Stimulated activated CD4-positive, alpha-beta T cell treated with anti-CD3 and anti-CD28 coated beads, Interleukin-2, amount 100 ng/mL, for 48 hours (primary cell): ENCODE results near the gene LHFPL3.
"Not testable (repeated sequence)": the region's sequence is repeated elsewhere in the genome, so short reads cannot be mapped to it uniquely, and the experiment has no call there.

Source experiments
- DNase-seq, 2 donors: peaks; one replicate each; pipeline ENCODE4 v3.0.0-alpha.2; 2020

Gene LHFPL3

GRCh38 chr7:104906032-104906431 is 577.6 kb downstream of the LHFPL3 start:
- DNase-seq, result no peak

DNA sequence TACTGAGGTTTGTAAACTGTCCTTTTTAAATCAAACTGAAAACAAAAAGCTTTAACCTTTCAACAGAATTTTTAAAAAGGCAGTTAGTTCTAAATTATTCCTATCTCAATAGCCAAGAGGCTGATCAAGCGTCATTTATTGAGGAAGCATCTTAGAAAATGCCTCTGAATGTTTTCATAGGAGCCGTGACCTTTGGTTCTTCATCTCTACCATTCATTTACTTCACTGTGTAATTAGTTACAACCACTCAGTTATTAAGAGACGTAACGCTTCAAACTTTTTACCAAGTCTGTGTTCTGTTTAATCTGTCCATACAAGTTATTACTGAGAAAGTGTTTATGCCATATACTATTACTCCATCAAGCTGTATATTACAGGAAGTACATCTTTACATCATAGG is 578.2 kb downstream of the LHFPL3 start:
- DNase-seq, result no peak

GRCh38 chr7:104908636-104909035 is 580.2 kb downstream of the LHFPL3 start:
- no peak for DNase-seq

DNA sequence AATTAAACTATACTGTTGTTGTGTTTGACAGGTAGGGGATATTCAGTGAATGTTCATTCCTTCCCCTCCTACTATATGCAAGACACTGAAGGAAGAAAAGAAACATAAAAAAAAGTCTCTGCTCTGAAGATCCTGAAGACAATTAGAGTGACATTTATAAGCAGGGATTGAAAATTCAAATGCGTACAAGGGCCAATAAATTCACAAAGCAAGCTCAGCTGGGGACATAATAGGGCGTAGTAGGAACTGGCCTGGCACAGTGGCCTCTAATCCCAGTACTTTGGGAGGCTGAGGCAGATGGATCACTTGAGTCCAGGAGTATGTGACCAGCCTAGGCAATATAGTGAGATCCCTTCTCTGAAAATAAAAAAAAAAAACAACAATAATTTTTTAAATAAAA is 580.7 kb downstream of the LHFPL3 start:
- DNase-seq, result no peak

DNA sequence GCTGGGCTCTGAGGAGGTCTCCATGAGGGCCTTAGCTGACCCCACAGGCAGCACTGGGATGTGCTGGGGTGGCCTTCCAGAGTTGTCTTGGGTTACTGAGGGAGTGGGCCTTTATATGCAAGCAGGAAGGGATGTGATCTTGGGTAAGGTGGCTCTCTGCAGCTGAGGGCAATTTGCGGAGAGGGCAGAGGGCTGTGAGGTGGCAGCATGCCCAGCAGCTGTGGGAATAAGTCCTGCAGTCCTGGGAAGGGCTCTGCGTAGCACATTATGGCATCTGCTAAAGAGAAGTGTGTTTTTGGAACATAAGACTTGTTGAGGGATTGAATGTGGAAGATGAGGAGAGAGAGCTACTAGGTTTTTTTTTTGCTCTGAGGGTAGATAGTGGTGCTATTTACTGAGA is 586.0 kb downstream of the LHFPL3 start:
- DNase-seq, result no peak

DNA sequence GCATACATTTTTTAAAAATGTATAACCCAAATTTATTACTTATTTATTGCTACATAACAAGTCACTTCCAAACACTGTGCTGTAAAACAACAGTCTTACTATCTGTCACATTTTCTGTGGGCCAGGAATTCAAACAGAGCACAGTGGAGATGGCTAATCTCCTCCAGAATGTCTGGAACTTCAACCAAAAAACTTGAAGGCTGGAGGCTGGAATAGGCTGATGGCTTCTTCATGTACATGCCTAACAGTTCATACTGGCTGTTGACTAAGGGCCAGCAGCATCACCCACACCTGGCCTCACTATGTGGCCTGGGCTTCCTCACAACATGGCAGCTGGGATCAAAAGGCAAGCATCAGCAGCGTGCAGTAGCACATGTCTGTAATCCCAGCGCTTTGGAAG is 593.2 kb downstream of the LHFPL3 start:
- no peak for DNase-seq

DNA sequence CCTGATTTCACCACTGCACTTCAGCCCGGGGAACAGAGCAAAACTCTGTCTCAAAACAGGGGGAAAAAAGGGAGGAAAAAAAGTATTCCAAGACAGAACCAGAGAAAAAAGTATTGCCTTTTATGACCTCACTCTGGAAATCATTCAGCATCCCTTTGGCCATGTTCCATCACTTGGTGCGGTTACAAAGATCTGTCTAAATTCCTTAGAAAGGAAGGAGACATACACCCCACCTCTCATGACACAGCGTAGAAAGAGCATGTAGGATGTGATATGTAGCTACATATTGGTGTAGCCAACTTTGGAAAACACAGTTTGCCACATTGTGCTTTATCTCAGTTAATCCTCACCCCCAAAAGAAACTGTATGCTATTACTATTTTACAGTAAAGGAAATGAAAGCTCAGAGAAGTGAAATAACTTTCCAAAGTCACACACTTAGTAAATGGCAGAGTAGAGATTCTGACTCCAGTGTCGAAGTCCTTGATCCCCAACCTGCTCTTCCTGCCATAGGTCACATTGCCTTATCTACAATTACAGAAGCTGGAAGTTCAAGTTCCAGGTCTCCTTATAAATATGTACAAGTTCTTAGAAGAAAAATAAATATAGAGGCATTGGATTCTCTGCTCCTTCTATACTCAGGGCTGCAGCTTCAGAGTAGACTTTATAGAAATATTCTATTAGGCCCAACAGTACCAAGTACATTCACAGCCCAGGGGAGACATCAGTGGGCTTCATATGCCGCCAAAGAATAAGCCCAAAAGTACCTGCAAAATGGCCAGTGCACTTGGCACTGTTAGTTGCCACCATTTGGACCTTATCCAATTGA is 594.0 kb downstream of the LHFPL3 start:
- no peak for DNase-seq

DNA sequence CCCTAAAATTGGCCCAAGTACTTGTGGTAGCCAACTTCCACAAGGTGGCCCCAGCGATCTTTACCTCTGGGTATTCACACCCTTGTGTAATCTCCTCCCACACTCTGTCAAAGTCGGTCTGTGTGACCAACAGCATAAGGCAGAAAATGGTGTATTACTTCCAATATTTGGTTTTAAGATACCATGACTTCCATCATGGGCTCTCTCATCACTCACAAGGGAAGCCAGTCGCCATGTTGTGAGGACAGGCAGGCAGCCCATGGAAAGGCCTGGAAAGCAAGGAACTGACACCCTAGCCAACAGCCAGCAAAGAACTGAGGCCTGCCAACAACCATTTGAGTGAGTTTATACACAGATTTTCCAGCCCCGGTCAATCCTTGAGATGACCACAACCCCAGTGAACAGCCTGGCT is 594.6 kb downstream of the LHFPL3 start:
- peak; percentile 60 to 61 for DNase-seq

GRCh38 chr7:104926189-104926588 is 597.8 kb downstream of the LHFPL3 start:
- not testable (repeated sequence) for DNase-seq

DNA sequence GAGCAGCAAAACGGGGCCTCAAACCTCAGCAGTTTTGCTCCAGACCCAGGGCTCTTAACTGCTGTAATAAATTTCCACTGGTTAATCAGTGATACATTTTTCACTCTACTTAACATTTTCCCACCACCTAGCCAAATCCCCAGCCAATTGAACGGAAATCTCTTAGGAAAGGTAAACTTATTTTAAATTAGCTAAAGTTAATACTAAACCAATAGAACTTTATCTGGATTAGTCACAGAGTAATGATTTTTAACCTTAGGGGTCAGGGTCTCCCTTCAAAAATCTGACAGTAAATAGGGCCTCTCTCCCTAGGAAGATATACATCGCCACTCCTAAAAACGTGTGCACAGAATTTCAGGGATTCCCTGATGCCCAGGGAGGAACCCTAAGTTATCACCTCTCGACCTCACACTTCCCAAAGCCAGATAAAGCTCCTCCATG is 598.2 kb downstream of the LHFPL3 start:
- DNase-seq, result no peak

GRCh38 chr7:104927055-104927454 is 598.7 kb downstream of the LHFPL3 start:
- DNase-seq, result no peak

GRCh38 chr7:104928721-104929400 is 600.5 kb downstream of the LHFPL3 start:
- DNase-seq, result no peak

DNA sequence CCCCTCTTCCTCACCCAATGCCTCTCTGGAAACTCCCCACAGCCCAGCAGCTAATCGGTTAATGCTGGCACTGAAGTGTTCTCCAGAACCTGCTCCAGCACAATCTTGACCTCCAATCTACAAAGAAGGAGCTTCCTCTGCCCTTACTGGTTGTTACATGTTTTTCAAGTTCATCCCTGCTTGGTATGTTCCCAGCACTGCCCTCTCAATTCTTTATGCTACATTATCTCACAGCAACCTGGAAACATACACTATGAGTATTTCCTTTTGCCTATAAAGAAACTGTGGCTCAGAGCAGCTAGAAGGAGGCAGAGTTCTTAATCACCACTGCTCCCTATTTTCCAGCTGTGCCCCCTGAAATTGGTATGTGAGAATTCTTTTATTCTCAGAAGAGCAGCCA is 601.5 kb downstream of the LHFPL3 start:
- DNase-seq, result no peak

GRCh38 chr7:104931181-104931781 is 602.9 kb downstream of the LHFPL3 start:
- no peak for DNase-seq

DNA sequence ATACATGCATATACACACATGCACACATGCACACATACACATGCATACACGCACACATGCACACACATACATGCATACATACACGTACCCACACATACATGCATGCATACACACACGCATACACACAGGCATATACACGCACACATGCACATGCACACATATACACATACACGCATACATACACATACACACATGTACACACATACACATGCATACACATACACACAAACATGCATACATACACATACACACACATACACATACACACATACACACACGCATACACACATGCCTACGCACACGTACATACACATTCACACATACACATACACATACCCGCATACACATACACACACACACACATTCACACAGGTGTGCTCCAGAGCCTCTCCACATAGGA is 604.6 kb downstream of the LHFPL3 start:
- DNase-seq, result no peak

GRCh38 chr7:104933521-104933988 is 605.2 kb downstream of the LHFPL3 start:
- no peak for DNase-seq

- no peak for DNase-seq
Observed at GRCh38 chr7:104934665-104935064, 606.3 kb downstream of the LHFPL3 start.

DNA sequence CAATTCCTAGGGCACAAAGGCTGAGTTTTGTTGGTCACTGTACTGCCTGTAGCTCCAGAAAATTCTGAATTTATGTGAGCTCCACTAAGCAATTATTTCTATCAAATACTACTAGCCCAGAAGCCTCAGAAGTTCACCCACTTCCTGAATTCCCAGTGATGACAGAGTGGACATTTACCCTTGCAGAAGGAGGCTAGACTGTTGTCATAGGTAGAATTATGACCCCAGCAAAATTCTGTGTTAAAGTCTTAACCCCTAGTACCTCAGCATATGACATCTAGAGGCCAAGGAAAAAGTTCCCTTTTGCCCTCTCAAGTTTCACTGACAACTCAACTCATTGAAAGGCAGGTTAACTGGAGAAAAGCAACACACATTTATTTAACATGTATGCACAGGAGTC is 606.9 kb downstream of the LHFPL3 start:
- DNase-seq, result no peak

GRCh38 chr7:104936546-104936945 is 608.1 kb downstream of the LHFPL3 start:
- DNase-seq, result no peak

DNA sequence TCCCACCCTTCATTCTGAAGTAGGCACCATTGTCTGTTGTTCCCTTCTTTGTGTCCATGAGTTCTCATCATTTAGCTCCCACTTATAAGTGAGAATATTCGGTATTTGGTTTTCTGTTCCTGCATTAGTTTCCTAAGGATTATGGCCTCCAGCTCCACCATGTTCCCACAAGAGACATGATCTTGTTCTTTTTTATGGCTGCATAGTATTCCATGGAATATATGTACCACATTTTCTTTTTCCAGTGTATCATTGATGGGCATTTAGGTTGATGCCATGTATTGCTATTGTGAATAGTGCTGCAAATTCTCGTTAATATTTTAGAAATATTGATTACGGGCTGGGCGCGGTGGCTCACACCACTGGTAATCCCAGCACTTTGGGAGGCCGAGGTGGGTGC is 609.1 kb downstream of the LHFPL3 start:
- not testable (repeated sequence) for DNase-seq

DNA sequence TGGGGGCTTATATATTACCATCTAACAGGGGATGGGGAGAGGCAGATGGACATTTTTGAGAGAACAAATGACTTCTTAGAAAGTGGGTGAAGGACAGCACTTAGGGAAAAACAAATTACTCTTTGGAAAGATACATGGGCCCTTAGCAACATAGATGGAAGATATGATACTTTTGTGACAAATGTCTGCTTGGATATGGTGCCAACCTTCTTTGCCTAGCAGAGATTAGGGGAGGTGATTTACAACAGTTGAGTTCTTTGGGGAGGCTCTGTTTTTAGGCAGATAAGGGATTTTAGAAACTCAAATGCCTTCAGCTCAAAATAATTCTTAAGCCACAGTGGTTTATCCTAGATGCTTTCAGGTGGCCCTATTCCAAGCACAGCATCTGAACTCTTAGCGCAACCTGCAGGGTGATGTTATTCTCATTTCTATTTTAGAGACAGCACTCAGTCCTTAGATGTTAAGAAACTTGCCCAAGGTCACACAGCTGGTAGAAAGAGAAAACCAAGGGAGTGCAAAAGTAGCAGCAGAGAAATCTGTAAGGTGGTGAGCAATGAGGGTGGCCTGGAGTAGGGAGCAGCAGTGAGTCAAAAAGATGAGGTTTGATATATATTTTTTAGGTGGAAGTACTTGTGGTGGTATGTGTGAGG is 610.5 kb downstream of the LHFPL3 start:
- DNase-seq, result no peak

- no peak for DNase-seq
Observed at GRCh38 chr7:104940023-104940710, 611.8 kb downstream of the LHFPL3 start.
